ENCODE data around the gene ERC1. TPM values are rescaled to one million over a fixed set of nuclear protein-coding genes. Genes with fewer than 3 reads are reported as not detected.

ERC1 gene
- total and polyA plus RNA-seq, 2 of the 4 experiments (the other 2 are of a cell fraction), result 11.6 to 25.6 TPM

- Histone ChIP-seq H2AK5ac (ENCODE audit: low read depth, low read length) (no peak overlapping the region), H3K9me3 (ENCODE audit: control insufficient read depth, insufficient read depth, low read length) (no peaks in the 10 kb centered on the region), H3K14ac (replicated peaks; ENCODE audit: low read depth, low read length) (no peak overlapping the region), H3K4me1 (ENCODE audit: control insufficient read depth, insufficient read depth, low read length) (no peaks in the 10 kb centered on the region; the same call in 1 of the 2 replicates), H3K4me3 (ENCODE audit: insufficient read depth, low read depth, low read length) (no peak overlapping the region), H3K27ac (ENCODE audit: insufficient read depth, low read length) (no peak overlapping the region), H3K4me2 (ENCODE audit: low read depth, low read length) (no peak overlapping the region), H2BK5ac (ENCODE audit: low read depth, low read length, poor library complexity, severe bottlenecking) (no peak overlapping the region), H2BK20ac (ENCODE audit: low read depth, low read length) (no peak overlapping the region), H3K9me1 (ENCODE audit: insufficient read depth, low read length) (peaks cover 6% of the 10 kb centered on the region; the same call in 1 of the 2 replicates), H3K23ac (ENCODE audit: low read depth, low read length) (no peak overlapping the region), H2AFZ (replicated peaks; ENCODE audit: low read length, poor library complexity) (no peak overlapping the region), H4K8ac (ENCODE audit: low read depth in 2 of 2, low read length in 2 of 2) (no peak overlapping the region), H3K4ac (ENCODE audit: low read depth, low read length) (no peak overlapping the region), H3K27me3 (ENCODE audit: control insufficient read depth, insufficient read depth, low read length) (no peaks in the 10 kb centered on the region), H2BK15ac (ENCODE audit: low read depth, low read length) (no peak overlapping the region), H3K56ac (ENCODE audit: extremely low read depth, insufficient read depth, low read length) (no peak overlapping the region), H4K20me1 (ENCODE audit: insufficient read depth, low read length) (0 out of 2 replicates have a peak, but pooled peaks cover 3% of the 10 kb centered on the region), H4K91ac (ENCODE audit: insufficient read depth, low read depth, low read length) (no peak overlapping the region), H3K18ac (ENCODE audit: low read depth, low read length) (no peak overlapping the region), H3K79me1 (ENCODE audit: low read depth in 1 of 2, low read length in 2 of 2) (peaks cover 0 to 26% of the 10 kb centered on the region in 2 experiments; a peak in 2 of 4 replicates), H3K36me3 (ENCODE audit: control insufficient read depth, insufficient read depth, low read length) (peaks cover 6% of the 10 kb centered on the region; the same call in 1 of the 2 replicates), H2BK120ac (ENCODE audit: low read depth, low read length) (no peak overlapping the region), H4K5ac (ENCODE audit: low read depth, low read length) (no peak overlapping the region), H2AK9ac (replicated peaks; ENCODE audit: low read depth, low read length, poor library complexity) (no peak overlapping the region), H3K9ac (ENCODE audit: low read depth, low read length) (no peak overlapping the region)
- ATAC-seq (ENCODE audit: low read depth) (no peak), DNase-seq (no peak)
- WGBS, 2 experiments (ENCODE audit: extremely low coverage in 2 of 2, insufficient read length in 1 of 2), result no CpG with 5 or more reads among the region's 3 CpGs
- ChIA-PET CTCF (no interaction called here), POLR2A (ENCODE audit: unreplicated experiment) (no interaction called here)
- in situ Hi-C loops (cut with MboI; ENCODE audit: low sequenced_read_pairs), result no loop called here
- BruUV-seq (replicated peaks), result no TSS peak
- intact Hi-C loops (cut with micrococcal nuclease), result no loop called here
- TF ChIP-seq MAFK (IDR thresholded peaks at IDR 0.05; ENCODE audit: low read depth, low read length) (peak; percentile 21; the same call in 1 of the 2 replicates), RFX5 (IDR thresholded peaks at IDR 0.05; ENCODE audit: low read depth, low read length) (no peak), CTCF (conservative IDR thresholded peaks at IDR 0.05; ENCODE audit: low read depth, low read length) (no peak), POLR2A (IDR thresholded peaks at IDR 0.05; ENCODE audit: low read depth, low read length) (no peak)
- dilution Hi-C loops (cut with HindIII; ENCODE audit: low sequenced_read_pairs, unreplicated experiment), result no loop called here
Observed at GRCh38 chr12:1170411-1170810, 179.4 kb downstream of the ERC1 start.
